Astrocyte (in vitro differentiated cells and primary cell): ENCODE measurements around the gene KNTC1. TPM values are rescaled to one million over a fixed set of nuclear protein-coding genes. Genes with fewer than 3 reads are reported as not detected.

Source experiments
- DNase-seq: peaks from one replicate; pipeline ENCODE4 v3.0.0-alpha.2; 2010; ENCODE audit warnings: low read depth
- FAIRE-seq: peaks from 2 replicates; lab custom pipeline; 2011; peaks lifted over from hg19 to GRCh38; lab: Jason Lieb, UNC
- H2AFZ ChIP-seq: 2 replicates; pipeline ENCODE4 v1.6.0; 2012; ENCODE audit warnings: low read depth, low read length, inconsistent platforms
- H3K27ac ChIP-seq: 2 replicates; pipeline ENCODE4 v1.5.1; 2011; ENCODE audit warnings: low read depth, low read length, inconsistent platforms
- H3K27me3 ChIP-seq: 2 replicates; pipeline ENCODE4 v1.6.0; 2011; ENCODE audit warnings: low read length, inconsistent platforms; ENCODE audit not compliant: insufficient read depth
- H3K36me3 ChIP-seq: 2 replicates; pipeline ENCODE4 v1.5.1; 2011; ENCODE audit warnings: low read length, inconsistent platforms; ENCODE audit not compliant: insufficient read depth
- H3K4me1 ChIP-seq: 2 replicates; pipeline ENCODE4 v1.5.1; 2011; ENCODE audit warnings: low read length, inconsistent platforms; ENCODE audit not compliant: insufficient read depth
- H3K4me2 ChIP-seq: 2 replicates; pipeline ENCODE4 v1.6.0; 2012; ENCODE audit warnings: low read length, inconsistent platforms
- H3K4me3 ChIP-seq: 2 replicates; pipeline ENCODE4 v1.5.1; 2011; ENCODE audit warnings: low read depth, mild to moderate bottlenecking, low read length, inconsistent platforms; ENCODE audit not compliant: insufficient read depth
- H3K79me2 ChIP-seq: 2 replicates; pipeline ENCODE4 v1.6.0; 2012; ENCODE audit warnings: mild to moderate bottlenecking, low read length, inconsistent platforms; ENCODE audit not compliant: insufficient read depth
- H3K9ac ChIP-seq: 2 replicates; pipeline ENCODE4 v1.6.0; 2012; ENCODE audit warnings: mild to moderate bottlenecking, low read length, inconsistent platforms
- H3K9me3 ChIP-seq: 2 replicates; pipeline ENCODE4 v1.5.1; 2012; ENCODE audit warnings: low read depth, mild to moderate bottlenecking, low read length, inconsistent platforms; ENCODE audit not compliant: insufficient read depth
- H4K20me1 ChIP-seq: 2 replicates; pipeline ENCODE4 v1.6.0; 2012; ENCODE audit warnings: low read length, inconsistent platforms; ENCODE audit not compliant: insufficient read depth
- H3K27ac Mint-ChIP-seq: one replicate; pipeline ENCODE4 v1.8.0; 2021; ENCODE audit warnings: mild to moderate bottlenecking, mixed read lengths; ENCODE audit not compliant: unreplicated experiment
- H3K27me3 Mint-ChIP-seq: one replicate; pipeline ENCODE4 v1.8.0; 2021; ENCODE audit warnings: low read depth, mixed read lengths; ENCODE audit not compliant: unreplicated experiment
- H3K36me3 Mint-ChIP-seq: one replicate; pipeline ENCODE4 v1.8.0; 2021; ENCODE audit warnings: low read depth, mixed read lengths; ENCODE audit not compliant: unreplicated experiment
- H3K4me1 Mint-ChIP-seq: one replicate; pipeline ENCODE4 v1.8.0; 2021; ENCODE audit warnings: low read depth, mixed read lengths; ENCODE audit not compliant: unreplicated experiment
- H3K4me3 Mint-ChIP-seq: one replicate; pipeline ENCODE4 v1.8.0; 2021; ENCODE audit warnings: mild to moderate bottlenecking, moderate library complexity, mixed read lengths; ENCODE audit not compliant: unreplicated experiment
- H3K9me3 Mint-ChIP-seq: one replicate; pipeline ENCODE4 v1.8.0; 2021; ENCODE audit warnings: mild to moderate bottlenecking, mixed read lengths; ENCODE audit not compliant: unreplicated experiment
- CTCF ChIP-seq: IDR thresholded peaks from 2 replicates; pipeline ENCODE4 v1.5.1; 2011; ENCODE audit warnings: low read depth, mild to moderate bottlenecking, inconsistent platforms, low read length, moderate library complexity; ENCODE audit not compliant: insufficient read depth
- EZH2 ChIP-seq: IDR thresholded peaks from 2 replicates; pipeline ENCODE4 v1.6.1; 2012; ENCODE audit warnings: mild to moderate bottlenecking, low read length, inconsistent platforms; ENCODE audit not compliant: insufficient read depth
- total RNA-seq: library from RNA; stranded (reverse); gene quantifications from 2 replicates; pipeline ENCODE4 v1.2.1, GENCODE V29; 2021

Gene KNTC1
- total RNA-seq, 1 donor from 2014 or later = 10.6 TPM

DNA sequence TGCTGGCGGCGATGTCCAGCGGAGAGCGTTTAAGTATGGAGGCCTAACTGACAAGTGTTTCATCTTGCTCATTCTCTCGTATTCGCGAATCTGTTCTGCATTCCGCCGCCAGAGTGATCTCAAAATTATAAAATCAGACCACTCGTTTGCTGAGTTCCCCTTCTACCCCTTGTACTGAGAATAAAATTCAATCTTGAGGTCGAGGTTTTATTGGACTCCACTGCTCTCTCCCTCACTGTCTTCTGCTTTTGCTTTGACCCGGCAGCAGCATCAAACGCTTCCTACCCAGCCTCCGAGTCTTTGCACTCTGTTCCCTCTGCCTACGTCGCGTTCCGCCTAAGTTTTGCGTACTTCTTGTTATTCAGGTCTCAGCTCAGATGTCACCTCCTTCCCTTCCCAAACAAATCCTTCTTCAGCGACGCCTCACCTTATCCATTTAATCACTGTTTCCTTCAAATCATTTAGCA lies 462 bp downstream of the KNTC1 start:
- H3K9me3 ChIP-seq = no peaks in the 10 kb centered on the region
- TF ChIP-seq CTCF (no peak), EZH2 (no peak)
- Mint-ChIP-seq H3K9me3 (no peaks in the 10 kb centered on the region), H3K27me3 (no peaks in the 10 kb centered on the region), H3K4me3 (no peak overlapping the region), H3K36me3 (peaks cover 2% of the 10 kb centered on the region), H3K27ac (no peak overlapping the region), H3K4me1 (peaks cover 8% of the 10 kb centered on the region)
- no peaks in the 10 kb centered on the region for H3K27me3 ChIP-seq
- peak overlapping the region; percentile 85 for H3K4me3 ChIP-seq
- H3K4me2 ChIP-seq = peak overlapping the region; percentile 84
- peaks cover 9% of the 10 kb centered on the region for H3K4me1 ChIP-seq
- H3K27ac ChIP-seq = peak overlapping the region; percentile 83
- FAIRE-seq (no peak), DNase-seq (no peak)
- peaks cover 34% of the 10 kb centered on the region for H4K20me1 ChIP-seq
- H3K36me3 ChIP-seq = peaks cover 5% of the 10 kb centered on the region
- peaks cover 81% of the 10 kb centered on the region for H3K79me2 ChIP-seq
- H2AFZ ChIP-seq = peak overlapping the region; percentile 81
- H3K9ac ChIP-seq = peak overlapping the region; percentile 100

GRCh38 chr12:122528582-122528981 lies 1.5 kb downstream of the KNTC1 start:
- Histone ChIP-seq H3K27me3 (no peaks in the 10 kb centered on the region), H2AFZ (no peak overlapping the region), H3K27ac (no peak overlapping the region), H3K4me2 (peak overlapping the region; percentile 84), H3K4me1 (no peaks in the 10 kb centered on the region), H3K79me2 (peaks cover 70% of the 10 kb centered on the region), H3K9me3 (no peaks in the 10 kb centered on the region), H3K4me3 (no peak overlapping the region), H3K9ac (peak overlapping the region; percentile 100), H4K20me1 (peaks cover 24% of the 10 kb centered on the region), H3K36me3 (peaks cover 4% of the 10 kb centered on the region)
- FAIRE-seq = no peak
- H3K27ac Mint-ChIP-seq = no peak overlapping the region
- no peak overlapping the region for H3K4me3 Mint-ChIP-seq
- no peaks in the 10 kb centered on the region for H3K36me3 Mint-ChIP-seq
- H3K4me1 Mint-ChIP-seq = peaks cover 3% of the 10 kb centered on the region
- no peaks in the 10 kb centered on the region for H3K27me3 Mint-ChIP-seq
- H3K9me3 Mint-ChIP-seq = no peaks in the 10 kb centered on the region
- TF ChIP-seq EZH2 = no peak
- no peak for TF ChIP-seq CTCF
- no peak for DNase-seq

DNA sequence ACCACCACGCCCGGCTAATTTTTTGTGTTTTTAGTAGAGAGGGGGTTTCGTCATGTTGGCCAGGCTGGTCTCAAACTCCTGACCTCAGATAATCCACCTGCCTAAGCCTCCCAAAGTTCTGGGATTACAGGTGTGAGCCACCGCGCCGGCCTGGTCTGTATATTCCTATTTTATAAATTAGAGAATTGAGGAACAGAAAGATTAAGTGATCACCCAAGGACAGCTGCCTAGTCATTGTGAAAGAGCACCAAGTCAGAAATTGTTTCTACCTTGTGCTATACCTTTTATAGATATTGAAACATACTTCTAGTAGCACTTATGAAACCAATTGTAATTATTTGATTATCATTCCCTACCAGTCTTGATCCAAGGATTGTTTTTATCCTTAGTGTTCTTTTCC lies 1.9 kb downstream of the KNTC1 start:
- Mint-ChIP-seq H3K9me3 (no peaks in the 10 kb centered on the region), H3K4me1 (peaks cover 1% of the 10 kb centered on the region), H3K27ac (no peak overlapping the region), H3K36me3 (no peaks in the 10 kb centered on the region), H3K27me3 (no peaks in the 10 kb centered on the region), H3K4me3 (no peak overlapping the region)
- no peak for FAIRE-seq
- peaks cover 66% of the 10 kb centered on the region for H3K79me2 ChIP-seq
- no peaks in the 10 kb centered on the region for H3K4me1 ChIP-seq
- no peak overlapping the region for H3K4me3 ChIP-seq
- H3K27ac ChIP-seq = no peak overlapping the region
- H3K36me3 ChIP-seq = peaks cover 2% of the 10 kb centered on the region
- H3K9me3 ChIP-seq = no peaks in the 10 kb centered on the region
- H3K9ac ChIP-seq = no peak overlapping the region
- no peak overlapping the region for H2AFZ ChIP-seq
- DNase-seq = no peak
- TF ChIP-seq CTCF (no peak), EZH2 (no peak)
- no peak overlapping the region for H3K4me2 ChIP-seq
- H3K27me3 ChIP-seq = no peaks in the 10 kb centered on the region
- peaks cover 20% of the 10 kb centered on the region for H4K20me1 ChIP-seq
